ENCODE results near the gene RPS6KB2.
A peak's percentile ranks its signal among the peaks of the same experiment; 100 is the strongest.
"Not testable (repeated sequence)": the region's sequence is repeated elsewhere in the genome, so short reads cannot be mapped to it uniquely, and the experiment has no call there.

Gene RPS6KB2

GRCh38 chr11:67397986-67398660 lies 30.2 kb upstream of the RPS6KB2 start:
- DNase-seq (ENCODE audit: low read depth), result no peak

DNA sequence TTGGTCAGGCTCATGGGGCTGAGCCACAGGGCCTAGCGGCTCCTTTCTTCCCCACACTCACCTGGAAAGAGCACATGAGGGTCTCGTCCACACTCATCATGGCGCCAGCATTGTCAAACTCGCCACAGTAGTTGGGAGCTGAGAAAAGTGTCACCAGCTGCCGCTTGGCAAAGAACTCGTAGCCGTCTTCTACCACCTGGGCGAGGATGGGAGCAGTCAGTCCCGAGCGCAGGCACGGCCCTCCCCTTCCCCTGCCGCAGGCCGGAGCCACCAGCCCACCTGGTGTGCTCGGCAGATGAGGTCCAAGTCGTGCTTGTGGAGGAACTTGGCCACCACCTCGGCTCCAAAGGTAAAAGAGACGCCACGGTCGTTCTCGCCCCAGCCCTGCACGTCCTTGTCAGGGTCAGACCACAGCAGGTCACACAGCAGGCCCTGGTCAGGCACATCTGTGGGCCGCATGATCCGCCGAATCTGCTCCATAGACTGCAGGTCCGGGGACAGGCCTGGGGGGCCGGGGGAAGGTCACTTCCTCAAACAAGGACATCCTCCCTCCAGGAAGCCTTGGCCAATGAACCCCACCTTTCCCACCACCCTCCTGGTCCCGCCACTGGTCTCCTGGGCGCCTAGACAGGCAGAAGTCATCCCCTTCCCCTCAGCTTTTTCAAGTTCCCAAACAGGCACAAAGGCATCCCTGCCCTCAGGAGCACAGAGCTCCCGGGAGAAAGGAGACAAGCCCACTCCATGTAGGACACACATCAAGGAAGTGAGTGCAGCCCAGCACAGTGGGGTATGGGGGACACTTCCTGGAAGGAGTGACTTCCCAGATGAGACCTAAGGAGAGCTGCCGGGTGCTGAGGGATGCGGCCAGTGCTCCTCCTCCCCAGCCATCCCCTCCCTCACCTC lies 29.4 kb upstream of the RPS6KB2 start:
- no peak for DNase-seq (ENCODE audit: low read depth)

- no peak for DNase-seq (ENCODE audit: low read depth)
Measured at GRCh38 chr11:67400251-67400941, 27.9 kb upstream of the RPS6KB2 start.

- DNase-seq (ENCODE audit: low read depth), result no peak
Measured at GRCh38 chr11:67400942-67401494, 27.3 kb upstream of the RPS6KB2 start.

DNA sequence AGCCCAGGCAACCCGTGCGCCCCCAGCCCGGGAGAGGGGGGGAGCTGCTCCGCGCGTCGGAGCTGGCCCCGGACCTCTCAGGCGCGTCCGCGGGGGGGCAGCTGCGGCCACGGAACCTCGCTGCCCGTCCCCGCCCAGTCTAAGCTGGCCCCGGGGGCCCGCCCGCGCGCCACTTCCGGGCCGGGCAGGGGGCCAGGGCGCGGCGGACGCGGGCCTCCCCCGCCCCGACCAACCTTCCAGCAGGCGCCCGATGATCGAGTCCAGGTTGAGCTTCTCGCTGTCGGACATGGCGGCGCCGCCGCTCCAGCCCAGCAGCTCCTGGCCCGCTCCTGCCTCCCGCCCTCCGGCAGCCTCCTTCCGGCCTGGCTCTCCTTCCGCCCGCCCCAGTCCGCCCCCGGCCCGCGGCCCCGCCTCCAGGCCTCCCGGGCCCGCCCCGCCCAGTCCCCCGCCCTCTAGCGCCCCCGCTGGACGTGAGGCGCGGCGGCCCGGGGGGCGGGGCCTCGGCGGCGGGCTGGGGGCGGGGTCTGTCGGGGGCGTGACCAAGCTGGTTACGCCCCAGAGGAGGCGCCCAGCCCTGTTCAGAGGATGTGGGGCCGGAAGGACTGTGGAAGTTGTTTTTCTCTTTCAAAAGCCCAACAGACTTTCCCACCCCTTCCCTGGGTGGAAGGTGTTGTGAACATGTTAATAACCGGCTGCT lies 26.7 kb upstream of the RPS6KB2 start, which contains the start of gene PPP1CA:
TSS of gene PPP1CA (minus strand) at position 364 of the 697 bp plus-strand sequence. CDS start at position 288, 76 bp downstream.
- DNase-seq (ENCODE audit: low read depth), result peak; percentile 96

- not testable (repeated sequence) for DNase-seq (ENCODE audit: low read depth)
Measured at GRCh38 chr11:67402192-67402839, 26.0 kb upstream of the RPS6KB2 start.

DNA sequence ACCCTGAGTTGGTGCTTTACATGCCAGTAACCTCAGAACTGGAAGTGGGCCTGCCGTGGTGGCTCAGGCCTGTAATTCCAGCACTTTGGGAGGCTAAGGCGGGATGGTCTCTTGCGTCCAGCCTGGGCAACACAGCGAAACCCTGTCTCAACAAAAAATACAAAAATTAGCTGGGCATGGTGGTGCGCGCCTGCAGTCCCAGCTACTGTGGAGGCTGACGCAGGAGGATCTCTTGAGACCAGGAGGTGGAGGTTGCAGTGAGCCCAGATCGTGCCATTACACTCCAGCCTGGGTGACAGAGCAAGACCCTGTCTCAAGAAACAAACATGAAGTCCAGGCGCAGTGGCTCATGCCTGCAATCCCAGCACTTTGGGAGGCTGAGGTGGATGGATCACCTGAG lies 25.2 kb upstream of the RPS6KB2 start:
- DNase-seq (ENCODE audit: low read depth), result not testable (repeated sequence)

DNA sequence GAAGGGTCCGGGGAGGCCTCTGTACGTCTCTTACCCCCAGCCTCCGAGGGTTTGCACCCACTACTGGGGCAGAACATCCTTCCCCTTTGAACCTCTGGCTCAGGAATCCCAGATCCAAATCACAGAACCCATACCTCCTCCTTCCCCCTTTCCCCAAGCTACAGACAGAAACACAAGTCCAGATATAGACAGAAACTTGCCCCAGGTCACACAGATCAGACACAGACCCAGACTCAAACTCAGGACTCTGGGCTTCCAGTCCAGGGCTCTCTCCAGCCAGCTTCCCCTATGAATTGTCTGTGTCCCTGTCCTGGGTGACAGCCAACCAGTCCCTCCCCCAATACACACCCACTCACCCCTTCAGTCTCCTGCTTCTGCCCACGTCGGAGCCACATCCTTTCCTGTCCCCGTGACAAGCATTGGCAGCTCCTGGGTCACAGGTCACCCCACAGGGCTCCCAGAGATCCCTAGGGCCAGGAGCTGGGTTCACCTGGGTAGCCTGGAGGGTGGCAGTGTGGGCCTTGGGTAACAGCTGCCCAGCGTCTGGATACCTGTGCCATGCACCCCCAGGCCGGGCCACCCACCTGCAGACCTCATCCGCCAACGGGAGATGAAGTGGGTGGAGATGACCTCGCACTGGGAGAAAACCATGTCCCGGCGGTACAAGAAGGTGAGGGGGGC lies 23.6 kb upstream of the RPS6KB2 start:
- DNase-seq (ENCODE audit: low read depth), result no peak

DNA sequence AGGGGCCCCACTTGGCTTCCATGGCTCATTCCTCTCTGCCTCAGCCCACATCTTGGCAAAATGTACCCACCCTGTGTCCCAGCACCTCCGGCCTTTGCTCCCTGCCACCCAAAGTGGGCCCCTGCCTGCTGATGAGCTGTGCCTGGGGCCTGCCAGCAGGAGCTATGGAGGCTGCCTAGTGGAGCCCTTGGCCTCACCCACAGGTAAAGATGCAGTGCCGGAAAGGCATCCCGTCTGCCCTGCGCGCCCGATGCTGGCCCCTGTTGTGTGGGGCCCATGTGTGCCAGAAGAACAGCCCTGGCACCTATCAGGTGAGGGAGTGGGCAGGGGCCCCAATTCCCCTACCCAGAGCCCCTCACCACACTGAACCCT lies 23.1 kb upstream of the RPS6KB2 start:
- no peak for DNase-seq (ENCODE audit: low read depth)

DNA sequence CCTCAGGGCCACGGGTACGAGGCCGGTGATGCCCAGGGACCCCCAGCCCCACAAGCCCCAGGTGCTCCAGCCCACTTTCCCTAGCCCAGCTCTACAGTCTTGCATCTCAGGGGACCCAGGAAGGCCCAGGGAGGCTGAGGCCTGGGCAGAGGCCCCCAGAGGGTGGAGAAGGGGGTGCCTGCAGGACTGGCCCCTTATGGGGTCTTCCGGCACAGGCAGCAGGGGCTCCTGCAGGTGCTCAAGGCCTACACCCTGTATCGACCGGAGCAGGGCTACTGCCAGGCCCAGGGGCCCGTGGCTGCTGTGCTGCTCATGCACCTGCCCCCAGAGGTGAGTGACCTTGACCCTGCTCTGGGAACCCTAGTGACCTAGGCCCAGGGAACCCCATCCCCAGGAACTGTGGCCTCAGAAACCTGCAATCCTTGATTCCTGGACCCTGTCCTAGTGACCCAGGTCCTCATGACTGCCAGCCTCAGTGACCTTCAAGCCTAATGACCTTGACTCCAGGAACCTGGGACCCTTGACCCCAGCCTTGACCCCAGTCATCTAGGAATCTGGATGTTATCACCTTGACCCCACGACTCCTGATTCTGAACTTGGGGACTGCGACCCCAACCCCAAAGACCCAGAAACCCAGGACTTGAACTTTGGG lies 22.5 kb upstream of the RPS6KB2 start:
- DNase-seq (ENCODE audit: low read depth), result no peak

DNA sequence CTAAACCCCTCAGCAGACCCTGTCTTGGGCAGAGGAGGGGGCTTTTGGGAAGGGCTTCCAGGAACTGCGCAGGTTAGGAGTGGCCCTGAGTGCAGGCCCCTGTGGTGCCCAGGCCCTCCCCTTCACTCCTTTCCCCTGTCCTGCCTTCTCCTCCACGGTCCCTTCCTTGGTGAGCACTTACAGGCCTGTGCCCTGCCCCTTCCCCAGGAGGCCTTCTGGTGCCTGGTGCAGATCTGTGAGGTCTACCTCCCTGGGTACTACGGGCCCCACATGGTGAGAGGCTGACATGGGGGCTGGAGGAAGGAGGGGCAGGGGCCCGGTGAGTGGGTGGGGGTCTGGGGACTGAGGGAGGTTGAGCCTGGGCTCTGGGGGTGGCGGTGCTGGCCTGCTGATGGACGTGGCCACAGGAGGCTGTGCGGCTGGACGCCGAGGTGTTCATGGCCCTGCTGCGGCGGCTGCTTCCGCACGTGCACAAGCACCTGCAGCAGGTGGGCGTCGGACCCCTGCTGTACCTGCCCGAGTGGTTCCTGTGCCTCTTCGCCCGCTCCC lies 21.8 kb upstream of the RPS6KB2 start:
- DNase-seq (ENCODE audit: low read depth), result no peak

DNA sequence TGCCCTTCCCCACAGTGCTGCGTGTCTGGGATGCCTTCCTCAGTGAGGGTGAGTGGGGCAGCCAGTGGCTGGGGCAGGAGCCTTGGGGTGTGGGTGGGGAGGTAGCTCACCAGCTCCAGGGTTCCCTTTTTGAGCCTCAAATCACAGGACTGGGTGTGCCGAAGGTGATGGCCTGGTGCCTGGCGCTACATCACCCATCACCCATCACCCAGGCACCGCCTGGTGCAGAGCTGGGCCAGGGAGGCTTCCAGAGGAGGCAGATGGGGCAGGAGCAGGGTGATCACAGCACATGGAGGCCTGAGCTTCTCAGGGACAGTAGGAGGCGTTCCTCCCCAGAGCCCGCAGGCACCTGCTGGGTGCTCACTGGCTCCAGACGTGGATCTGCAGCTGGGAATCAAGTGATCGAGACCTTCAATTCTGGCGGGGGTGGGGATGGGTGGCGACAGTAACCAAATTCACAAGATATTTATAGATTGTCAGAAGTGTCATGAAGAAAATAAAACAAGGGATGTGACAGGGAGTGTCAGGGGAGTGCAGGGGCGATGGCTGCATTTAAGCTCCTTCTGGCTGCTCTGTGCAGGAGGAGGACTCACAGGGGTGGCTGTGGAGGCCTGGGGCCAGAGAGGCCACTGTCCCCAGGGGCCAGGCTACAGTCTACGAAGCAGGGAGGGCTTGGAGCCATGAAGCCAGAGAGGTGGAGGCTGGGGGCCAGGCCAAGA lies 21.2 kb upstream of the RPS6KB2 start:
- no peak for DNase-seq (ENCODE audit: low read depth)

DNA sequence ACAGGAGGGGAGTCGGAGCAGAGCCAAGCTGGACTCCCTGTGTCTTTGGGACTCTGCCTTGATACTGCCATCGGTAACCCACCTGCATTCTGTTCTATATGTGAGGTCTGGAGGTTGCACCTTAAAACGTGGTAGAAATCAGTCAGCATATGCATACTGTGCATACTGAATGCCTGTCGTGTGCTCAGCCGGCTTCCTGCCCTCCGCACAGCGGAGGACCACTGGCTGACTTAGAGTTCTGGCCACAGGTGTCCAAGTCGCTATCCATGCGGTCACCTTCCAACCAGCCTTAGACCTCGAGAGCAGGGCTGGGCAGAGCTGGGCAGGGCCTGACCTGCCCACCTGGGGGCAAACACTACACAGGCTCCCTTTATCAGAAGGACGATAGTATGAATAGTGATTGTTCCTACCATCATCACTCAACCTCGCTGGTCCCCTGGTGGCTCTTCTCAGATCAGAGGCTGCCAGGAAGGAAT lies 20.6 kb upstream of the RPS6KB2 start:
- no peak for DNase-seq (ENCODE audit: low read depth)

DNA sequence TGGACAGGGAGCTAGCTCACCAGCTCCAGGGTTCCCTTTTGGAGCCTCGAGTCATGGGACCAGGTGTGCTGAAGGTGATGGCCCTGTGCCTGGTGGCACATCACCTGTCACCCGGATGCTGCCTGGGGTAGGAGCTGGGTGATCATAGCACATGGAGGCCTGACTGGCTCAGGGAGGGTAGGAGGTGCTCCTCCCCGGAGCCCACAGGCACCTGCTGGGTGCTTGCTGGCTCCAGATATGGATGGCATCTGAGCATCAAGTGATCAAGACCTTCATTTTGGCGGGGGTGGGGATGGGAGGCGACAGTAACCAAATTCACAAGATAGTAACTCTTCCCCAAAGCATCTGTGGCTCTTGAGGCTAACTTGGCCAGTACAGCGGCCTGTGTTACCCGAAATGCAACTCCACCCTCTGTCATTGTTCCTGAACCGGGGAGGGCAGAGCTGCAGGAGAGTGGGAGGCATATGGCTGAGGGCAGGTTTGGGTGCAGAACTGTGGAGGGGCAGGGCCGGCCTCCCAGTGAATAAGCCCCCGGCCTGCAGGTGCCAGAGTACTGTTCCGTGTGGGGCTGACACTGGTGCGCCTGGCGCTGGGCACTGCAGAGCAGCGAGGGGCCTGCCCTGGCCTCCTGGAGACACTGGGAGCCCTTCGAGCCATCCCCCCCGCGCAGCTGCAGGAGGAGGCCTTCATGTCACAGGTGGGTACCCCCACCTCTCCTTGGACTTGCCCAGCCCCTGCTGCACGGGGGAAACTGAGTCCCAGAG lies 19.7 kb upstream of the RPS6KB2 start:
- no peak for DNase-seq (ENCODE audit: low read depth)

GRCh38 chr11:67409261-67409666 lies 19.0 kb upstream of the RPS6KB2 start:
- DNase-seq (ENCODE audit: low read depth), result no peak

GRCh38 chr11:67409781-67410368 lies 18.4 kb upstream of the RPS6KB2 start:
- no peak for DNase-seq (ENCODE audit: low read depth)

DNA sequence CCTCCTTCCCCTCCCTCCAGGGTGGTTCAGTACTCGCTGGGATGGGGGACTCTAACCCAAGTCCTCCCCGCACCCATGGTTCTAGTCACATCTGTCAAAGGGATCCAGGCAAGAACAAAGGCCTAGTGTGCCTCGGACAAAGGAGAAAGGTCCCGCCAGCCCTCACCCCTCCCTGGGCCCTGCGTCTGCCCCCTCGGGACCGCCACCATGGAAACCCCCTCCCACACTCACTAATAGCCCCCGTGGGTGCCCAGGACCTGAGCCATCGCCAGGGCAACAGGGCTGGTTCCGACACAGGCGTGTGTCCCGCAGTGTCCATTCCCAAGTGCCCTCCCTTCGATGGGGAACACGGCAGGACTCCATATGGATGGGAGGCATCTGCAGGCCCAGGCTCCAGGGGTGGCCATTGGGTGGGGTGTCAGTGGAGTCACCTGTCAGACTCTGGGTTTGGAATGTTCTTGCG lies 17.9 kb upstream of the RPS6KB2 start:
- no peak for DNase-seq (ENCODE audit: low read depth)

Measured in stimulated activated CD8-positive, alpha-beta memory T cell treated with anti-CD3 and anti-CD28 coated beads, Interleukin-15, amount 100 ng/mL, for 24 hours (primary cell).